Measurements from ENCODE around the gene AP1AR. TPM values are rescaled to one million over a fixed set of nuclear protein-coding genes. Genes with fewer than 3 reads are reported as not detected.

The AP1AR gene
- total RNA-seq, 1 donor from 2014 or later: 127 TPM

- DNase-seq: no peak
Measured at GRCh38 chr4:112312610-112313239, 81.1 kb downstream of the AP1AR start.

DNA sequence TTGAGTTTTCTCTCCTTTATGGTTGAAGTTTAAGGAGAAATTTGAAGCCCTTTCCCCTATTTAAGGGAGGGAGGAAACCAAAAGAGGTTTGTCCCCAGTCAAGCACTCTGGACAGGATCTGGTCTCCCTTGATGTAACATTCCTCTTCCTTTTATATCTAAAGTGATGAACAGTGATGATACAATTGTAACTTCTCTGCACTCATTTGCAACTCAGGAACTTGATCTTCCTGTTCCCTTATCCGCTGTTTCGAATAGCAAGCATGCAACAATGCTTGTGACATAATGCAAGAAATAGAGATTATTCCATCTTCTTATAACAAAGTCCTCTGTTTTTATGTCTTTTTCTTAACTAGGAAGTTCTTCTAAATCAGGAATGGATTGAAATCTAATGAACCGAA is 83.9 kb downstream of the AP1AR start:
- no peak for DNase-seq

GRCh38 chr4:112316360-112316759 is 84.8 kb downstream of the AP1AR start:
- no peak for DNase-seq

DNA sequence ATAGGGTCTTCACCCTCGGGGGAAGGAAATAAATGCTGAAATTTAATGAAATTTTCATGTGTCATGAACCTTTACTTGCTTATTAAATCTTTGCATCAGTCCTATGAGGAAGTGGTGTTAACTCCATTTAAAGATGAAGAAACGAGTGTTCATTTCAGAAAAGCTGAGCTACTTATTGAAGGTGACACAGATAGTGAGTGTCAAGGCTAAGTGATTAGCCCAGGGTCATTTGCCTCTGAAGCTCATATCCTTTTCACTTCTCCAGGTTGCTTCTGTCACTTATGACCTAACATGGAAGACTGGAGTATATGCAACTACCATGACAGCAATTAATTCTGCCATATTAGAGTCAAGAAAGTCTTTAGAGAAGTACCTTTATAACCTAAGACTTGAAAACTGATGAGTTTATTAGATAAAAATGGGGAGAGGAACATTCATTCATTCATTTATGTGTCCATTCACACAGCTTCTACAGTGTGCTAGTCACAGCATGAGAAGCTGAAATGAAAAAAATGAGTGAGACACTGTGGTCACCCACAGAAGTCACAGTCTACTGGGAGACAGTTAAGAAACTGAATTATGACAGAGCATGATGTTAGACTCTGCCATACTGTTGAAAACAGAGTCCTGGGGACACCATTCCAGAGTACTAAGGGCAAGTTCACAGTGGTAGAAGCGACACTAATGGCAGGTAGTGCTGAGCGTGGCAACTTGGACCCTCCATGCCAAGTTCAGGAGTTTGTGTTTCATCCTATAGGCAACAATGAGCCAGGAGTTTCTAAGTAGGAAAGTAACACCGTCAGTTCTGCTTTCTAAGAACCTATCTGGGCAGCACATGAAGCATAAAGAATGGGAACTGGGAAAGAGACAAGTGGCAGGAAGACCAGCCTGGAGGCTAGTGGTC is 86.9 kb downstream of the AP1AR start:
- no peak for DNase-seq

Other genes starting within 250 kb of the AP1AR start
- gene FAM241A, start 86.3 kb upstream of the AP1AR start, total RNA-seq: 10.6 TPM
- 7.8 TPM for gene TIFA, start 54.1 kb downstream of the AP1AR start, total RNA-seq
- gene ALPK1, start 65.6 kb downstream of the AP1AR start, total RNA-seq: 7.3 TPM